ENCODE measurements around the gene LTBP1. TPM values are rescaled to one million over a fixed set of nuclear protein-coding genes. Genes with fewer than 3 reads are reported as not detected.

The LTBP1 gene
- total RNA-seq, 1 donor from 2014 or later: 327 TPM

GRCh38 chr2:33008716-33009115 is 62.0 kb downstream of the LTBP1 start:
- no peak overlapping the region for H3K4me3 Mint-ChIP-seq (ENCODE audit: unreplicated experiment)
- DNase-seq (ENCODE audit: low spot score): no peak
- no peaks in the 10 kb centered on the region for H3K9me3 Mint-ChIP-seq (ENCODE audit: unreplicated experiment)
- H3K36me3 Mint-ChIP-seq (ENCODE audit: low read depth, unreplicated experiment): peaks cover 5% of the 10 kb centered on the region
- H3K27ac Mint-ChIP-seq (ENCODE audit: unreplicated experiment): no peak overlapping the region
- no peaks in the 10 kb centered on the region for H3K27me3 Mint-ChIP-seq (ENCODE audit: unreplicated experiment)
- H3K4me1 Mint-ChIP-seq (ENCODE audit: unreplicated experiment): peaks cover 5% of the 10 kb centered on the region
- TF ChIP-seq CTCF (IDR thresholded peaks at IDR 0.05; ENCODE audit: unreplicated experiment): no peak

GRCh38 chr2:33009249-33009648 is 62.5 kb downstream of the LTBP1 start:
- Mint-ChIP-seq H3K27me3 (ENCODE audit: unreplicated experiment) (no peaks in the 10 kb centered on the region), H3K9me3 (ENCODE audit: unreplicated experiment) (no peaks in the 10 kb centered on the region), H3K4me1 (ENCODE audit: unreplicated experiment) (peaks cover 7% of the 10 kb centered on the region), H3K4me3 (ENCODE audit: unreplicated experiment) (no peak overlapping the region), H3K36me3 (ENCODE audit: low read depth, unreplicated experiment) (peaks cover 11% of the 10 kb centered on the region), H3K27ac (ENCODE audit: unreplicated experiment) (no peak overlapping the region)
- no peak for TF ChIP-seq CTCF (IDR thresholded peaks at IDR 0.05; ENCODE audit: unreplicated experiment)
- no peak for DNase-seq (ENCODE audit: low spot score)

GRCh38 chr2:33011373-33011772 is 64.6 kb downstream of the LTBP1 start:
- TF ChIP-seq CTCF (IDR thresholded peaks at IDR 0.05; ENCODE audit: unreplicated experiment): no peak
- Mint-ChIP-seq H3K9me3 (ENCODE audit: unreplicated experiment) (no peaks in the 10 kb centered on the region), H3K4me3 (ENCODE audit: unreplicated experiment) (no peak overlapping the region), H3K27ac (ENCODE audit: unreplicated experiment) (no peak overlapping the region), H3K27me3 (ENCODE audit: unreplicated experiment) (no peaks in the 10 kb centered on the region), H3K4me1 (ENCODE audit: unreplicated experiment) (peaks cover 7% of the 10 kb centered on the region), H3K36me3 (ENCODE audit: low read depth, unreplicated experiment) (peaks cover 18% of the 10 kb centered on the region)
- DNase-seq (ENCODE audit: low spot score): no peak

GRCh38 chr2:33011941-33012340 is 65.2 kb downstream of the LTBP1 start:
- Mint-ChIP-seq H3K9me3 (ENCODE audit: unreplicated experiment) (no peaks in the 10 kb centered on the region), H3K4me1 (ENCODE audit: unreplicated experiment) (peaks cover 7% of the 10 kb centered on the region), H3K36me3 (ENCODE audit: low read depth, unreplicated experiment) (peaks cover 18% of the 10 kb centered on the region), H3K4me3 (ENCODE audit: unreplicated experiment) (no peak overlapping the region), H3K27me3 (ENCODE audit: unreplicated experiment) (no peaks in the 10 kb centered on the region), H3K27ac (ENCODE audit: unreplicated experiment) (no peak overlapping the region)
- no peak for TF ChIP-seq CTCF (IDR thresholded peaks at IDR 0.05; ENCODE audit: unreplicated experiment)
- no peak for DNase-seq (ENCODE audit: low spot score)

GRCh38 chr2:33013684-33014110 is 66.9 kb downstream of the LTBP1 start:
- Mint-ChIP-seq H3K27me3 (ENCODE audit: unreplicated experiment) (no peaks in the 10 kb centered on the region), H3K4me3 (ENCODE audit: unreplicated experiment) (no peak overlapping the region), H3K27ac (ENCODE audit: unreplicated experiment) (no peak overlapping the region), H3K9me3 (ENCODE audit: unreplicated experiment) (no peaks in the 10 kb centered on the region), H3K36me3 (ENCODE audit: low read depth, unreplicated experiment) (peaks cover 18% of the 10 kb centered on the region), H3K4me1 (ENCODE audit: unreplicated experiment) (peaks cover 7% of the 10 kb centered on the region)
- TF ChIP-seq CTCF (IDR thresholded peaks at IDR 0.05; ENCODE audit: unreplicated experiment): no peak
- DNase-seq (ENCODE audit: low spot score): no peak
